HPDE6-E6E7 (cell line): ENCODE results near the gene PIAS4.

Experiments
- DNase-seq: peaks from one replicate; pipeline ENCODE4 v3.0.0; 2011; ENCODE audit warnings: missing footprints; ENCODE audit errors: extremely low spot score

The PIAS4 gene

DNA sequence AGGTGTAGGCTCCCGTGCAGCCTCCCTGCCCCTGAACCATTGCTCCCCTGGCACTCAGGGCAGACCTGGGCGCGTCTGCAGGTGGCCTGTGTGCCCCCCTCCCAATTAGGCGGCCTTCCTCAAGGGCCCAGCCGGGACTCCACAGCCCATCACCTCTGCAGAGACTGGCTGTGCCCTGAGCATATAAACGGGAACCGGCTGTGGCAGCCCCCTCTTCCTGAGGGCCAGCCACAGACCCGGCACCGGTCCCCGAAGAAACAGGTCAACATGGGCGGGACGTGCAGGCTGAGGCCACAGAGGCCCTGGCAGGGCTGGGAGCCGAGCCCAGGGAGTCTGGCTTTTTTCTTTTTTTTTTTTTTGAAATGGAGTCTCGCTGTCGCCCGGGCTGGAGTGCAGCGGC lies 12.0 kb downstream of the PIAS4 start:
- DNase-seq: no peak

DNA sequence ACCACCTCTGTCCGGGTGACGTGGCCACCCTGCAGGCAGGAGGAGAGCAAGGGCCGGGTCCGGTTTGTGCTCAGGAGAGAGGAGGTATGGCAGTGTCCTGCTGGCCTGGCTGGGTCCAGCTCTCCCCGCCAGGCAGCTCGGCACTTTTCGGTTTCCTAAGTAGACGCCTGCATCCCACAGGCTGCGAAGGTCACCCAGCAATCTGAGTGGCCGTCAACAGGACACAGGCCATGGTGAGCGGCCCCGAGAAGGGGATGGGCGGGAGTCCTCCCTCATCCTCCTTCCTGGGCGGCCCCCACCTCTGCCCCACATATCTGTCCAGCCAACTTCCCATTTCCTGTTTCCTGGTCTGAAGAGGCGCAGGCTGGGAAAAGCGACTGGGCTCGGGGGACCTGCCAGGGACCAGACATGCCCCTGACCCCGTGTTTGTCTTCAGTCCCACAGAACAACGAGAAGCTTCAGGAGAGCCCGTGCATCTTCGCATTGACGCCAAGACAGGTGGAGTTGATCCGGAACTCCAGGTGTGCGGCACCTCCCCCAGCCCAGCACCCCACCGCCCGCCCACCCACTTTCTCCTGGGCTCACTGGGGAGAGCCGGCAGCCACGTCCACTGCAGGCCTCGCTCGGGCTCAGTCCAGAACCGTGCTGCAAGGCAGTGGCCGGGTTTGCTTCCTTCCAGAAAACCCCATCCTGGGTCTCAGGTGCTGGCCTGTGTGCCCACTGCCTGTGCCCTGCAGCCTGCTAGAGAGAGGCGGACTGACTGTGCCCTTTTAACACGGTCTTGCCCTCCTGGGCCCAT lies 16.3 kb downstream of the PIAS4 start:
- no peak for DNase-seq

- no peak for DNase-seq
Measured at GRCh38 chr19:4025317-4025716, 17.8 kb downstream of the PIAS4 start.

DNA sequence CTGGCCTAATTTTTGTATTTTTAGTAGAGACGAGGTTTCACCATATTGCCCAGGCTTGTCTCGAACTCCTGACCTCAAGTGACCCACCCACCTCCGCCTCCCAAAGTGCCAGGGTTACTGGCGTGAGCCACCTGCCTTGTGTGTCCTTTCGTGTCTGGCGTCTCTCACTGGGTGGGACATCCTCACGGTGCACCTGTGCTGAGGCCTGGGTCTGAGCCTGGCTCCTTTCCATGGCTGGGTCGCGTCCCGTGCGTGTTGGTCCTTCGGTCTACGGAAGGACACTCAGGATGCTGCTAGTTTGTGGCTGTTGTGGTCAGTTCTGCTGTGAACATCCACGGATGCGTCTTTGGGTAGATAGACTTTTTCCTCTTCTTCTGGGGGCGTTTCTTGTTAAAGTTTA lies 19.6 kb downstream of the PIAS4 start:
- no peak for DNase-seq

- DNase-seq: no peak
Measured at GRCh38 chr19:4028334-4029246, 21.1 kb downstream of the PIAS4 start.

GRCh38 chr19:4029247-4029614 lies 21.7 kb downstream of the PIAS4 start:
- no peak for DNase-seq

DNA sequence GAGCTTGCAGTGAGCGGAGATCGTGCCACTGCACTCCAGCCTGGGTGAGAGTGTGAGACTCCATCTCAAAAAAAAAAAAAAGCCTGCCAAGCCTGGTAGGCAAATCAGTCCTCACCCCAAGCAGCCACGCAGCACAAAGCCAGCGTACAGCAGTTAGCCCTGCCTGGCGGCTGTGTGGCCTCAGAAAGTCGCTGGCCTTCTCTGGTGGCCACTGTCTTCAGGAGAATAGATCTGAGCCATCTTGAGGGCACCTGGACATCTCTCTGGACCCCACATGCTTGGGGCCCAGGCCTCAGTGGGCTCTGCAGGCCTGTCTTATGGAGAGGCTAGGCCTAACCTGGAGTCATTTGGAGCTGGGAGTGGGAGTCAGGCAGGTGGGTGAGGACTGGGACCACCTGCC lies 23.0 kb downstream of the PIAS4 start:
- no peak for DNase-seq

- no peak for DNase-seq
Measured at GRCh38 chr19:4030981-4031380, 23.4 kb downstream of the PIAS4 start.

GRCh38 chr19:4031420-4031819 lies 23.9 kb downstream of the PIAS4 start:
- DNase-seq: no peak

DNA sequence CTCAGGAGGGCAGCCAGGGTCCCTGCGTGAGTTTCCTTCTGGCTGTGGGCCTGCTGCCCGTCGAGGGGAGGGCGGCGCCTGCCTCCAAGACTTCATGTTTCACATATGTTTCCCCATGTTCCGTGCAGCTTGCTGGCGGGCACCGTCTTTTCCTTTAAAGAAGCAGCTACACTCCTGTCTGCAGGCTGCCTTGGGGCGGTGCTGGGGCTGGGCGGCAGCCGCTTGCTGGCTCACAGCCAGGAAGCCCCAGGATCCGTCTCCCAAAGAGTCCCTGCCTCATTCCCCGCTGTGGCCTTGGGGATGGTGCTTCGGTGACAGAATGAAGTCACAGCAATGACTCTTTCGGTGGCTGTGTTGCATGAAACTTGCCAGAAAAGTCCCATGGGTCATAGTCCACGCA lies 24.9 kb downstream of the PIAS4 start:
- no peak for DNase-seq

GRCh38 chr19:4033028-4033956 lies 25.8 kb downstream of the PIAS4 start:
- DNase-seq: no peak

- no peak for DNase-seq
Measured at GRCh38 chr19:4034048-4035017, 26.8 kb downstream of the PIAS4 start.

DNA sequence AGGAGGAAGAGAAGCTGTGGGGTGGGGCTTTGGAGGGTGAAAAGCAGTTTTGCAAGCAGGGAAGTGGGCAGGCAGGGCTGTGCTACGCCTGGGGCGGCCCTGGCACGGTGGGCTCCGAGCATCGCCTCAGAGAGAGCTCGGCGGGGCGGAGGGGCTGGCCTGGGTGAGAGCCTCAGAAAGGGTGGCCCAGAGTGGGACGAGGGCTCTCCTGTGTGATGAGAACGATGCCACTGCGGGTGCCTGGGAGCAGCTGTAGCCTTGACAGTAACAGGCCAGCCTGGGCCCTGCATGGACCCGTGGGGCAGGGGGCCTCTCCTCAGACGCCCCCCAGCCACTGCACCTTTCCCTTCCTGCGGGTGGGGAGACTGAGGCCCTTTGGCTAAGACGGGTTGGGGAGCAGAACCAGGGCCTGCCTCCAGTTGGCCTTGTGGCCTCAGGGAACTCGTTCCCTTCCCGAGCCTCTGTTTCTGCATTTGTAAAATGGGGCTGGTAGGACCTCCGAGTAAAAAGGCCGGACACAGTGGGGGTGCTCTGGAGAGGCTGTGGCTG lies 27.6 kb downstream of the PIAS4 start:
- DNase-seq: no peak

GRCh38 chr19:4035582-4035981 lies 28.0 kb downstream of the PIAS4 start:
- no peak for DNase-seq

DNA sequence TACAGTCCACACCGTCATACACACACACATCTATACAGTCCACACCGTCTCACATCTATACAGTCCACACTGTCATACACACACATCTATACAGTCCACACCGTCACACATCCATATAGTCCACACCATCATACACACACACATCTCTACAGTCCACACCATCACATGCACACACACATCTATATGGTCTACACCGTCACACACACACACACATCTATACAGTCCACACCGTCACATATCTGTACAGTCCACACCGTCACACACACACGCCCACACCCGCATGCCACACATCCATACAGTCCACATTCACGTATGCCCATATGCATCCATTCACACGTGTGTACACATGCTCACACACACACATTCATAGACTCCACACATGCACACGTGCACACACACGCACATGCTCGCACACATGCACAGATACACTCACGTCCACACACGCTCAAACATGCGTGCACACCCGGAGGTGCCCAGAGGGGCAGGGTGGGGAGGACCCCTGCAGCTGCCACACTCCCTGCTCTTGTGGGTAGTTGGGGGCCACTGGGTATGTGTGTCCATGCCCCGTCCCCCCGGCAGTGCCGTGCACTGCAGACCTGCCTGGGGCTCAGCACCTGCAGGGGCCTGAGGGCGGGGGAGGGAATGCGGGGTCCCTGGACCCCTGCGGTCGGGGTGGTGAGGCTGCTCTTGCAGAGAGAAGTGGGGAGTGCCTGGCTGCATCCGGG lies 29.2 kb downstream of the PIAS4 start:
- DNase-seq: no peak

DNA sequence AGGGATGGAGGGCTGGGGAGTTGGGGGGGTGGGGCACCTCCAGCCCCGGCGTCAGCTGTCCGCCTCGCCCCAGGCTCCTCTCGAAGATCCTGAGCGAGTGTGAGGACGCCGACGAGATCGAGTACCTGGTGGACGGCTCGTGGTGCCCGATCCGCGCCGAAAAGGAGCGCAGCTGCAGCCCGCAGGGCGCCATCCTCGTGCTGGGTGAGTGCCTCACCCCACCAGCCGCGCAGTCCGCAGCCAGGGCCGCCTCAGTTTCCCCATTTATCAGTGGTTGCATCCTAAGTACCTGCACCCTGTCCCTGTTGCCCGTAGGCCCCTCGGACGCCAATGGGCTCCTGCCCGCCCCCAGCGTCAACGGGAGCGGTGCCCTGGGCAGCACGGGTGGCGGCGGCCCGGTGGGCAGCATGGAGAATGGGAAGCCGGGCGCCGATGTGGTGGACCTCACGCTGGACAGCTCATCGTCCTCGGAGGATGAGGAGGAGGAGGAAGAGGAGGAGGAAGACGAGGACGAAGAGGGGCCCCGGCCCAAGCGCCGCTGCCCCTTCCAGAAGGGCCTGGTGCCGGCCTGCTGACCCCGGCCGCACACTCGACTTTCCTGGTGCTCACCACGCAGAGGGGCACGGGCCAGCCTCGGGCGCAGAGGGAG lies 29.9 kb downstream of the PIAS4 start:
- DNase-seq: no peak

- DNase-seq: no peak
Measured at GRCh38 chr19:4038057-4038456, 30.5 kb downstream of the PIAS4 start.

GRCh38 chr19:4038661-4039423 lies 31.3 kb downstream of the PIAS4 start:
- no peak for DNase-seq
